Peyer's patch (tissue), 4 donors: ENCODE results near the gene NEB.

Experiments
- CTCF ChIP-seq, 6 experiments: fragments of 450-650 bp in 4 of 6; fragments of 200-600 bp in 2 of 6; sonication (generic) in 1 of 6; IDR thresholded peaks; one replicate each; pipeline ENCODE4 v1.5.1; 2017 to 2019; ENCODE audit warnings: antibody characterized with exemption in 6 of 6, mild to moderate bottlenecking in 3 of 6, moderate library complexity in 1 of 6
- POLR2A ChIP-seq, 2 donors: fragments of 450-650 bp; IDR thresholded peaks; one replicate each; pipeline ENCODE4 v1.5.1; 2017; ENCODE audit warnings: antibody characterized with exemption in 2 of 2, mild to moderate bottlenecking in 2 of 2, moderate library complexity in 2 of 2

DNA sequence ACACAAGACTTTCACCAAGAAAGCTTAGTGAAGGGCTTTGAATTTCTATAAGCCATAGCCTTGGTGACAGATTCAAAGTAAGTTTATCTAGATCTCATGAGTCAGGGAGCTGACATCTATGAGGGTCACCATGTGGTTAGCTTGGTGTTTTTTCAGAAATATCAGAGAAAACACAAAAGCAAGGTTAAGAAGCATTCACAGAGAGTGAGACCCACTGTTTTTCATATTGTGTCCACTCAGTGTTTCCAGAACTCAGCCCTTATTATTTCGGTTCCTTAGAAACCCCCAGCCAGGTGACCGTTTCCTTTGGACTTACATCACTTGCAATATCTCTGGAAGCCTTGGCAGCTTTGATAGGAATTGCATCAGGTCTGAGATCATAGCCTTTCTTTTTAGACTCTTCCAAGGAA, 76.6 kb downstream of the NEB start:
- TF ChIP-seq CTCF (IDR thresholded peaks at IDR 0.05) (no peak), POLR2A (IDR thresholded peaks at IDR 0.05) (no peak)
